T-cell (primary cell): ENCODE data around the gene PSIP1. TPM values are rescaled to one million over a fixed set of nuclear protein-coding genes. Genes with fewer than 3 reads are reported as not detected.

Source experiments
- ATAC-seq, 4 experiments: fragments of 200-7000 bp in 3 of 4; fragments of 150-1000 bp in 1 of 4; cut with Tn5 transposase; replicated peaks in 1 of 4; 1 replicate in 3 of 4; 2 replicates in 1 of 4; pipeline ENCODE4 v1.10.0; 2021; ENCODE audit warnings: moderate library complexity in 3 of 4, mild to moderate bottlenecking in 2 of 4, moderate number of reproducible peaks in 1 of 4
- CTCF ChIA-PET, 2 donors: fragments of 300-600 bp; sonication (Branson Sonifier 250); formaldehyde crosslinking; loops; one replicate each; lab custom pipeline; 2022; ENCODE audit warnings: antibody characterized with exemption in 2 of 2; lab: Charles Lee
- POLR2A ChIA-PET, 2 donors: fragments of 300-600 bp; sonication (Branson Sonifier 250); formaldehyde crosslinking; loops; one replicate each; lab custom pipeline; 2022; ENCODE audit warnings: antibody characterized with exemption in 2 of 2; lab: Charles Lee
- DNase-seq, 35 experiments: peaks; one replicate each; pipeline versions ENCODE4 v3.0.0 to v3.0.0-alpha.2; 2013 to 2023
- H3K27ac ChIP-seq: one replicate; pipeline ENCODE4 v1.5.1; 2013; ENCODE audit warnings: low read length
- H3K27me3 ChIP-seq, 2 experiments: replicated peaks in 1 of 2; 1 replicate in 1 of 2; 2 replicates in 1 of 2; pipeline versions ENCODE4 v1.6.1 to v1.7.0; 2013; ENCODE audit warnings: low read length in 1 of 2, mixed read lengths in 1 of 2; ENCODE audit not compliant: control insufficient read depth in 2 of 2, insufficient read depth in 2 of 2; ENCODE audit errors: extremely low read depth in 1 of 2
- H3K36me3 ChIP-seq, 2 donors: 1 replicate in 1 of 2; 2 replicates in 1 of 2; pipeline versions ENCODE4 v1.6.1 to v1.7.0; 2013; ENCODE audit warnings: low read length in 1 of 2; ENCODE audit not compliant: control insufficient read depth in 2 of 2, insufficient read depth in 1 of 2; ENCODE audit errors: extremely low read depth in 1 of 2
- H3K4me1 ChIP-seq, 2 experiments: 1 replicate in 1 of 2; 2 replicates in 1 of 2; pipeline versions ENCODE4 v1.6.1 to v1.7.0; 2013; ENCODE audit warnings: low read length in 2 of 2, mixed read lengths in 1 of 2; ENCODE audit not compliant: insufficient read depth in 2 of 2, control insufficient read depth in 1 of 2; ENCODE audit errors: extremely low read depth in 1 of 2
- H3K4me3 ChIP-seq, 2 donors: 1 replicate in 1 of 2; 2 replicates in 1 of 2; pipeline versions ENCODE4 v1.5.1 to v1.7.0; 2013; ENCODE audit warnings: mild to moderate bottlenecking in 2 of 2, low read length in 1 of 2, moderate library complexity in 1 of 2; ENCODE audit not compliant: control insufficient read depth in 1 of 2; ENCODE audit errors: extremely low read depth in 1 of 2
- H3K9me3 ChIP-seq: 2 replicates; pipeline ENCODE4 v1.7.0; 2013
- H3K27ac Mint-ChIP-seq, 2 donors: one replicate each; pipeline ENCODE4 v1.8.0; 2020 to 2021; ENCODE audit warnings: mild to moderate bottlenecking in 2 of 2, mixed read lengths in 2 of 2
- H3K27me3 Mint-ChIP-seq, 2 donors: one replicate each; pipeline ENCODE4 v1.8.0; 2021 to 2022; ENCODE audit warnings: mixed read lengths in 2 of 2
- H3K36me3 Mint-ChIP-seq: one replicate; pipeline ENCODE4 v1.8.0; 2021; ENCODE audit warnings: mixed read lengths
- H3K4me1 Mint-ChIP-seq, 3 donors: one replicate each; pipeline ENCODE4 v1.8.0; 2020 to 2022; ENCODE audit warnings: mixed read lengths in 3 of 3, mild to moderate bottlenecking in 1 of 3
- H3K4me3 Mint-ChIP-seq, 3 donors: one replicate each; pipeline ENCODE4 v1.8.0; 2020 to 2022; ENCODE audit warnings: mild to moderate bottlenecking in 3 of 3, mixed read lengths in 3 of 3, moderate library complexity in 3 of 3
- H3K9me3 Mint-ChIP-seq, 3 donors: one replicate each; pipeline ENCODE4 v1.8.0; 2020 to 2022; ENCODE audit warnings: mixed read lengths in 3 of 3
- WGBS: methylation state at CpG from one replicate; pipeline ENCODE4 v1.1.5; 2013; ENCODE audit warnings: missing lambda C conversion rate; ENCODE audit not compliant: insufficient coverage; 5-methylcytosine and 5-hydroxymethylcytosine counted together
- total RNA-seq, 35 experiments: library from RNA in 6 of 35; stranded (reverse) in 6 of 35; fragments of 120-200 nt in 1 of 35; gene quantifications; one replicate each; pipeline versions ENCODE4 v1.2.1 to v1.2.4 and lab custom pipeline; 2013 to 2026

PSIP1 gene
- total RNA-seq, 5 donors from 2014 or later (not counting 1 experiment from before 2014, with no cell fraction given): 125 to 140 (median 132) TPM

- Histone ChIP-seq H3K9me3 (no peaks in the 10 kb centered on the region), H3K4me1 (peaks cover 11 to 18% of the 10 kb centered on the region in 2 experiments), H3K4me3 (no peak overlapping the region), H3K36me3 (peaks cover 0 to 8% of the 10 kb centered on the region in 2 donors), H3K27ac (no peak overlapping the region), H3K27me3 (no peaks in the 10 kb centered on the region)
- Mint-ChIP-seq H3K27me3 (peaks cover 0 to 1% of the 10 kb centered on the region in 2 donors), H3K36me3 (peaks cover 13% of the 10 kb centered on the region), H3K4me3 (no peak overlapping the region), H3K4me1 (peaks cover 21 to 28% (median 28%) of the 10 kb centered on the region in 3 donors), H3K9me3 (no peaks in the 10 kb centered on the region), H3K27ac (no peak overlapping the region)
- no CpG with 5 or more reads among the region's 5 CpGs for WGBS
- no peak for ATAC-seq
- ChIA-PET CTCF (interaction anchor here (0.7 to 1.2 kb wide), 2 partner anchors 15 to 146 kb away, joined by 4 to 6 read pairs; no protein-coding TSS in a partner anchor), POLR2A (interaction anchor here in 1 of 2 donors (0.6 kb wide), 1 partner anchor 109 kb away, joined by 7 read pairs; no protein-coding TSS in a partner anchor)
- DNase-seq: no peak
Observed at GRCh38 chr9:15420796-15421195, 90.0 kb downstream of the PSIP1 start.

- ChIA-PET POLR2A (no interaction called here), CTCF (no interaction called here)
- Histone ChIP-seq H3K36me3 (no peaks in the 10 kb centered on the region), H3K27me3 (no peaks in the 10 kb centered on the region), H3K9me3 (no peaks in the 10 kb centered on the region), H3K4me3 (no peak overlapping the region), H3K27ac (no peak overlapping the region), H3K4me1 (peaks cover 0 to 6% of the 10 kb centered on the region in 2 experiments)
- Mint-ChIP-seq H3K4me1 (peaks cover 5 to 8% (median 7%) of the 10 kb centered on the region in 3 donors), H3K27ac (no peak overlapping the region), H3K36me3 (no peaks in the 10 kb centered on the region), H3K27me3 (peaks cover 0 to 1% of the 10 kb centered on the region in 2 donors), H3K4me3 (no peak overlapping the region), H3K9me3 (no peaks in the 10 kb centered on the region)
- ATAC-seq (no peak), DNase-seq (no peak)
- WGBS: 88% methylated on average over 5 of the region's 6 CpGs
Observed at GRCh38 chr9:15417626-15418025, 93.1 kb downstream of the PSIP1 start.

DNA sequence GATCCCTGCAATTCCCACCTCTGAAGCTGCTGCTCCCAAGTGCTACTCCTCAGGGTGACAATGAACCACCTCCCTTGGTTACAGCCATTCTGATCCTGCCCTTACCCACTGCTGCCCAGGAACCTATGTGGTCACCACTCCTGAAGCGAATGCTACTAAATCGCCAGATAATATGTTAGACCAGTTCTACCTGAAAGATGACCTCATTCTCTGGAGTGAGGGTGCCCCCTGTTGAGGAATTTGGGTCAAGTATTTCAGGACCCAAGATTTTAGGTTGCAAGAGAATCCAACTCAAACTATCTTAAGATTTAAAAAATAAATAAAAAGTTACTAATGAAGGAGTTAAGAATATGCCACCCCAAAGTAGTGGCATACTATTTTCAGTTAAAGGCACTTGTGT lies 93.9 kb downstream of the PSIP1 start:
- peaks cover 0 to 2% (median 2%) of the 10 kb centered on the region in 3 donors for H3K4me1 Mint-ChIP-seq
- no peaks in the 10 kb centered on the region for H3K27me3 ChIP-seq
- ChIA-PET POLR2A (no interaction called here), CTCF (interaction anchor here (0.6 to 1.6 kb wide), 6 partner anchors 92 to 206 kb away, joined by 3 to 7 read pairs (median 4); no protein-coding TSS in a partner anchor)
- no CpG with 5 or more reads among the region's 2 CpGs for WGBS
- H3K36me3 Mint-ChIP-seq: no peaks in the 10 kb centered on the region
- no peaks in the 10 kb centered on the region for H3K9me3 Mint-ChIP-seq
- no peak overlapping the region for H3K27ac ChIP-seq
- peak in 2 of 4 experiments; percentile 43 to 51 for ATAC-seq
- no peaks in the 10 kb centered on the region for H3K9me3 ChIP-seq
- H3K4me3 Mint-ChIP-seq: no peak overlapping the region
- no peak overlapping the region for H3K27ac Mint-ChIP-seq
- no peaks in the 10 kb centered on the region for H3K4me1 ChIP-seq
- peak in 25 of 35 experiments; percentile 4 to 66 (median 29) for DNase-seq
- H3K36me3 ChIP-seq: no peaks in the 10 kb centered on the region
- no peak overlapping the region for H3K4me3 ChIP-seq
- H3K27me3 Mint-ChIP-seq: peaks cover 0 to 1% of the 10 kb centered on the region in 2 donors

Other genes starting within 250 kb of the PSIP1 start
- 10 to 100 TPM; 32.4 to 54.6 (median 35.6) TPM for gene TTC39B, start 203.8 kb downstream of the PSIP1 start, total RNA-seq
- 10 to 100 TPM; 11.3 to 32.4 (median 25.6) TPM for gene SNAPC3, start 88.1 kb downstream of the PSIP1 start, total RNA-seq
- 1 to 10 TPM in 4 of 5 donors, under 1 TPM in 1; 0.79 to 1.7 (median 1.4) TPM for gene CCDC171, start 42.1 kb upstream of the PSIP1 start, total RNA-seq